ENCODE results near the gene MMP14.

Gene MMP14

GRCh38 chr14:22814373-22814772 is 22.0 kb upstream of the MMP14 start:
- DNase-seq, result no peak
- Histone ChIP-seq H3K23ac (ENCODE audit: low read length in 2 of 2) (no peak overlapping the region), H3K27me3 (ENCODE audit: control insufficient read depth in 1 of 2, insufficient read depth in 1 of 2, low read length in 2 of 2) (no peaks in the 10 kb centered on the region), H2BK15ac (ENCODE audit: low read depth, poor library complexity, severe bottlenecking) (no peak overlapping the region), H4K91ac (ENCODE audit: low read length) (no peak overlapping the region), H3K14ac (ENCODE audit: low read length in 2 of 2) (no peak overlapping the region), H3K4me2 (ENCODE audit: low read length, poor library complexity, severe bottlenecking) (no peak overlapping the region), H2AK5ac (ENCODE audit: low read length, severe bottlenecking) (peak overlapping the region; percentile 6), H3K4me1 (ENCODE audit: control insufficient read depth, insufficient read depth, low read depth, low read length) (peaks cover 13% of the 10 kb centered on the region), H3K36me3 (ENCODE audit: control insufficient read depth in 1 of 2, insufficient read depth in 2 of 2, low read depth in 1 of 2, low read length in 2 of 2) (peaks cover 0 to 2% of the 10 kb centered on the region in 2 experiments), H3K9ac (ENCODE audit: low read length) (no peak overlapping the region), H3K4me3 (ENCODE audit: insufficient read depth in 1 of 2, low read depth in 1 of 2, low read length in 2 of 2) (no peak overlapping the region), H3K9me3 (ENCODE audit: control insufficient read depth, low read length) (no peaks in the 10 kb centered on the region), H2BK12ac (ENCODE audit: low read length in 2 of 2) (no peak overlapping the region), H2BK120ac (ENCODE audit: low read depth, low read length) (no peak overlapping the region), H3K27ac (ENCODE audit: low read length, poor library complexity, severe bottlenecking) (no peak overlapping the region), H3K79me1 (replicated peaks; ENCODE audit: low read length, poor library complexity, severe bottlenecking) (no peaks in the 10 kb centered on the region), H3K4ac (ENCODE audit: low read depth in 1 of 2, low read length in 2 of 2) (no peak overlapping the region), H4K8ac (ENCODE audit: low read length) (no peak overlapping the region), H2AFZ (ENCODE audit: low read depth, low read length) (no peak overlapping the region), H3K18ac (ENCODE audit: low read depth in 1 of 2, low read length in 2 of 2) (peak overlapping the region in 1 of 2 experiments; percentile 80), H2BK5ac (ENCODE audit: low read depth, low read length, poor library complexity, severe bottlenecking) (no peak overlapping the region)
- 94% methylated on average over 7 of the region's 7 CpGs for WGBS

- Histone ChIP-seq H2BK12ac (ENCODE audit: low read length in 2 of 2) (peak within 1 kb of the TSS; percentile 45 to 90), H3K18ac (ENCODE audit: low read depth in 1 of 2, low read length in 2 of 2) (peak within 1 kb of the TSS; percentile 77 to 80), H3K9me3 (ENCODE audit: control insufficient read depth, low read length) (no peaks in the 10 kb centered on the region), H3K14ac (ENCODE audit: low read length in 2 of 2) (peak within 1 kb of the TSS in 1 of 2 experiments; percentile 13), H3K4me2 (ENCODE audit: low read length, poor library complexity, severe bottlenecking) (no peak within 1 kb of the TSS), H3K27ac (ENCODE audit: low read length, poor library complexity, severe bottlenecking) (no peak within 1 kb of the TSS), H2BK15ac (ENCODE audit: low read depth, poor library complexity, severe bottlenecking) (peak within 1 kb of the TSS; percentile 92), H3K4me1 (ENCODE audit: control insufficient read depth, insufficient read depth, low read depth, low read length) (peaks cover 18% of the 10 kb centered on the region), H3K9ac (ENCODE audit: low read length) (peak within 1 kb of the TSS; percentile 4), H2AFZ (ENCODE audit: low read depth, low read length) (peak within 1 kb of the TSS; percentile 72), H3K27me3 (ENCODE audit: control insufficient read depth in 1 of 2, insufficient read depth in 1 of 2, low read length in 2 of 2) (no peaks in the 10 kb centered on the region), H2BK120ac (ENCODE audit: low read depth, low read length) (peak within 1 kb of the TSS; percentile 54), H3K79me1 (replicated peaks; ENCODE audit: low read length, poor library complexity, severe bottlenecking) (no peaks in the 10 kb centered on the region), H3K4ac (ENCODE audit: low read depth in 1 of 2, low read length in 2 of 2) (peak within 1 kb of the TSS; percentile 9 to 84), H4K91ac (ENCODE audit: low read length) (peak within 1 kb of the TSS; percentile 89), H3K4me3 (ENCODE audit: insufficient read depth in 1 of 2, low read depth in 1 of 2, low read length in 2 of 2) (peak within 1 kb of the TSS in 1 of 2 experiments; percentile 49), H2BK5ac (ENCODE audit: low read depth, low read length, poor library complexity, severe bottlenecking) (no peak within 1 kb of the TSS), H4K8ac (ENCODE audit: low read length) (peak within 1 kb of the TSS; percentile 93), H3K23ac (ENCODE audit: low read length in 2 of 2) (no peak within 1 kb of the TSS), H2AK5ac (ENCODE audit: low read length, severe bottlenecking) (peak within 1 kb of the TSS; percentile 60), H3K36me3 (ENCODE audit: control insufficient read depth in 1 of 2, insufficient read depth in 2 of 2, low read depth in 1 of 2, low read length in 2 of 2) (peaks cover 0 to 2% of the 10 kb centered on the region in 2 experiments)
- 67% methylated on average over 10 of the region's 10 CpGs for WGBS
- DNase-seq, result peak; percentile 45
Observed at GRCh38 chr14:22814941-22815713, 21.3 kb upstream of the MMP14 start, which contains the start of gene SLC7A7. SLC7A7 (minus strand) TSS chr14:22815435; CDS start chr14:22813398, 2,037 bp downstream.

DNA sequence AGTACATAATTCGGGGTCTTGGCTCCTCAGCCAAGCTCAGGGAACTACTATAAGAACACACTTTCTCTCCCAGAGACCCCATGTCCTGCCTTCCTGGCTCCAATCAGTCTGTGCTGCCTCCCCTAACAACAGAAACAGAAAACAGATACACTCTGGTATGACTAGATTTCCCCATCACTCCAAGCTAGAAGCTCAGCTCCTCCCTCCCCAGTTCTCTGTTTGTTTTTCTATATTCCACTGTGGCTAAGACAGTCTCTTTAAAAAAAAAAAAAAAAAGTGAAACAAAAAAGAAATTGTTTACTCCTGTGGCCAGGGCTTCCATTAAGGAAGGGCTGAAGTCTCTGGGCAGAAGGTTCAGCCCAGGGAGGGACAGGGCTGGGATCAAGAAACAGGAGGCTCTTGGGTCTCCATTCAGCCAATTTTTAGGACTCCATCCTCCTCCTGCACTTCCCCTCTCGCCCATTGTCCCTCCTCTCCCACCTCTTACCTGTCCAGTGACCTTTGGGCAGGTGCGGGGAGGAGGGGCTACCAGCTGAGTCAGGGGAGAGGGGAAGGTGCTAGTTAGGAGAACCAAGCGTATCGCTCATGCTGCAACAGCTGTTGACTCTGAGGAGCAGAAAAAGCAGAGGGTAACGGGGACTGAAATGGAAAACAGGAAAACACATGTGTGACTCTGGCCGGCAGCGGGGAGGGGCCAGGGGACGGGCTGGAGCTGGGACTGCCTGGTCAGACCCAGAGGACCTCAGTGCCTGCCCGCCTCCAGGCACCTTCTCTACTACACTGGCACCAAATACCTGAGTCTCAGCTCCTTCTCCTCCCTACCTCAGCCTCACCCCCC is 17.0 kb upstream of the MMP14 start:
- Histone ChIP-seq H2BK5ac (ENCODE audit: low read depth, low read length, poor library complexity, severe bottlenecking) (no peak overlapping the region), H3K79me1 (replicated peaks; ENCODE audit: low read length, poor library complexity, severe bottlenecking) (no peaks in the 10 kb centered on the region)
- WGBS, result 18% methylated on average over 8 of the region's 10 CpGs

DNA sequence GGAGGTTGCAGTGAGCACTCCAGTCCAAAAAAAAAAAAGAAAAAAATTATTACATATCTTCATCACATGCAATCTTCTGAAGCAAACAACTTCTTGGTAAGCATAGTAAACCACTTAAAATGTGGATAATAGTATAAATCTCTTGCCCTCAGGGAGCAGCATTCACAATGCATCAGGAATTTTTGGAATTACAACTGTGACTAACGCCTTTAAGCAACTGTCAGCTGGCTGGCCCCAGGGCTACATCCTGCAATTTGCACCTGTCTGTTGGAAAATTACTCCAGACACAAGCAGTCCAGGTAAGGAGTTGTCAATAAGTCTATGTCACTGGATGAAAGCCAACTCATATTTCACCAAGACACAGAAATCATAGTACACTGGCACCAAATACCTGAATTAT is 15.7 kb upstream of the MMP14 start:
- Histone ChIP-seq H2BK5ac (ENCODE audit: low read depth, low read length, poor library complexity, severe bottlenecking) (no peak overlapping the region), H3K4me2 (ENCODE audit: low read length, poor library complexity, severe bottlenecking) (no peak overlapping the region), H3K27ac (ENCODE audit: low read length, poor library complexity, severe bottlenecking) (peak overlapping the region; percentile 63), H3K27me3 (ENCODE audit: control insufficient read depth in 1 of 2, insufficient read depth in 1 of 2, low read length in 2 of 2) (no peaks in the 10 kb centered on the region), H2AK5ac (ENCODE audit: low read length, severe bottlenecking) (no peak overlapping the region), H2BK12ac (ENCODE audit: low read length in 2 of 2) (no peak overlapping the region), H3K79me1 (replicated peaks; ENCODE audit: low read length, poor library complexity, severe bottlenecking) (no peaks in the 10 kb centered on the region), H2AFZ (ENCODE audit: low read depth, low read length) (no peak overlapping the region), H3K4me3 (ENCODE audit: insufficient read depth in 1 of 2, low read depth in 1 of 2, low read length in 2 of 2) (no peak overlapping the region), H2BK120ac (ENCODE audit: low read depth, low read length) (no peak overlapping the region), H3K9me3 (ENCODE audit: control insufficient read depth, low read length) (no peaks in the 10 kb centered on the region), H3K18ac (ENCODE audit: low read depth in 1 of 2, low read length in 2 of 2) (no peak overlapping the region), H3K23ac (ENCODE audit: low read length in 2 of 2) (no peak overlapping the region), H3K36me3 (ENCODE audit: control insufficient read depth in 1 of 2, insufficient read depth in 2 of 2, low read depth in 1 of 2, low read length in 2 of 2) (peaks cover 0 to 2% of the 10 kb centered on the region in 2 experiments), H3K9ac (ENCODE audit: low read length) (no peak overlapping the region), H2BK15ac (ENCODE audit: low read depth, poor library complexity, severe bottlenecking) (no peak overlapping the region), H3K14ac (ENCODE audit: low read length in 2 of 2) (no peak overlapping the region), H3K4ac (ENCODE audit: low read depth in 1 of 2, low read length in 2 of 2) (no peak overlapping the region), H4K91ac (ENCODE audit: low read length) (no peak overlapping the region), H4K8ac (ENCODE audit: low read length) (no peak overlapping the region), H3K4me1 (ENCODE audit: control insufficient read depth, insufficient read depth, low read depth, low read length) (peaks cover 32% of the 10 kb centered on the region)
- DNase-seq, result peak; percentile 40
- 56% methylated on average over 1 of the region's 1 CpG for WGBS

More for the DNA sequence above, 17.0 kb upstream of the MMP14 start:
- no peak overlapping the region for H3K27ac ChIP-seq (ENCODE audit: low read length, poor library complexity, severe bottlenecking)
- DNase-seq, result peak; percentile 97
- H3K23ac ChIP-seq (ENCODE audit: low read length in 2 of 2), result no peak overlapping the region
- H2AK5ac ChIP-seq (ENCODE audit: low read length, severe bottlenecking), result peak overlapping the region; percentile 51
- H3K27me3 ChIP-seq (ENCODE audit: control insufficient read depth in 1 of 2, insufficient read depth in 1 of 2, low read length in 2 of 2), result no peaks in the 10 kb centered on the region
- peak overlapping the region; percentile 72 for H4K8ac ChIP-seq (ENCODE audit: low read length)
- peak overlapping the region; percentile 75 for H4K91ac ChIP-seq (ENCODE audit: low read length)
- peak overlapping the region; percentile 90 to 95 for H2BK12ac ChIP-seq (ENCODE audit: low read length in 2 of 2)
- H3K9ac ChIP-seq (ENCODE audit: low read length), result peak overlapping the region; percentile 91
- peak overlapping the region in 1 of 2 experiments; percentile 73 for H3K4me3 ChIP-seq (ENCODE audit: insufficient read depth in 1 of 2, low read depth in 1 of 2, low read length in 2 of 2)
- no peaks in the 10 kb centered on the region for H3K9me3 ChIP-seq (ENCODE audit: control insufficient read depth, low read length)
- no peak overlapping the region for H3K4me2 ChIP-seq (ENCODE audit: low read length, poor library complexity, severe bottlenecking)
- H3K36me3 ChIP-seq (ENCODE audit: control insufficient read depth in 1 of 2, insufficient read depth in 2 of 2, low read depth in 1 of 2, low read length in 2 of 2), result peaks cover 0 to 2% of the 10 kb centered on the region in 2 experiments
- peaks cover 36% of the 10 kb centered on the region for H3K4me1 ChIP-seq (ENCODE audit: control insufficient read depth, insufficient read depth, low read depth, low read length)
- peak overlapping the region; percentile 78 to 96 for H3K18ac ChIP-seq (ENCODE audit: low read depth in 1 of 2, low read length in 2 of 2)
- H2BK120ac ChIP-seq (ENCODE audit: low read depth, low read length), result peak overlapping the region; percentile 29
- H3K14ac ChIP-seq (ENCODE audit: low read length in 2 of 2), result peak overlapping the region in 1 of 2 experiments; percentile 68
- peak overlapping the region; percentile 45 for H2BK15ac ChIP-seq (ENCODE audit: low read depth, poor library complexity, severe bottlenecking)
- H3K4ac ChIP-seq (ENCODE audit: low read depth in 1 of 2, low read length in 2 of 2), result peak overlapping the region; percentile 42 to 96
- H2AFZ ChIP-seq (ENCODE audit: low read depth, low read length), result peak overlapping the region; percentile 79
